Ecto neural progenitor cell (in vitro differentiated cells): ENCODE measurements around the gene PIGM.

Experiments
- DNase-seq: peaks from one replicate; pipeline ENCODE4 v3.0.0-alpha.2; 2018; ENCODE audit warnings: low spot score

The PIGM gene

GRCh38 chr1:160022330-160023310 is 9.2 kb downstream of the PIGM start:
- DNase-seq: no peak

GRCh38 chr1:160021376-160022074 is 10.3 kb downstream of the PIGM start:
- no peak for DNase-seq

DNA sequence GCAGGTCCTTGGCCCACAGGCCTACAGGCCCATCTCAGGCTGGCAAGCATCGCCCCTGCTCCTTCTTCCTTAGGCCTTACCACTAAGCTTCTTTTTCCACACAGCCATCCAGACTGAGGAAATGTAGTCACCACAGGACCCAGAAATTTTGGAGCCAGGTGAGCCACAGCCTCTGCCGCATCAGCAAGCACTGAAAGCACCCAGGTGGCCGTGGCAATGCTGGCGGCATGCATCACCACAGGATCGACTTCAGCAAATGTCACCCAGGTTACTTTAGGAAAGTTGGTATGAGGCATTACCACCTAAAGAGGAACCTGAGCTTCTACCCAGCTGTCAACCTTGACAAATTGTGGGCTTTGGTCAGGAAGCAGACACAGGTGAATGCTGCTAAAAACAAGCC is 11.6 kb downstream of the PIGM start:
- no peak for DNase-seq

GRCh38 chr1:160018900-160019299 is 12.9 kb downstream of the PIGM start:
- DNase-seq: no peak

- no peak for DNase-seq
Observed at GRCh38 chr1:160018347-160018746, 13.4 kb downstream of the PIGM start.

GRCh38 chr1:160017592-160017991 is 14.2 kb downstream of the PIGM start:
- no peak for DNase-seq

DNA sequence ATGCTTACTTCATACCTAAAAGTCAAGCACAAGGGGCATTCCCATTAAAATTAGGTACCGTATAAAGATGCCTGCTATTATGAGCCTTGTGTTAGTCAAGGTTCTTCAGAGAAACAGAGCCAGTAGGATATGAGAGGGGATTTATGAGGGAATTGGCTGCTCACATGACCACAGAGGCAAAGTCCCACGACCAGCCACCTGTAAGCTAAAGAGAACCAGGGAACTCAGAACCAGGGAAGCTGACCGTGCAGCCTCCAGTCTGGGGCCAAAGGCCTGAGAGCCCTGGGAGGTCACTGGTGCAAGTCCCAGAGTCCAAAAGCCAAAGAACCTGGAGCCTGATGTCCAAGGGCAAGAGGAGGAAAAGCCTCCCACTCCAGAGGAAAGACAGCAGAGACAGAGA is 20.0 kb downstream of the PIGM start:
- DNase-seq: no peak

DNA sequence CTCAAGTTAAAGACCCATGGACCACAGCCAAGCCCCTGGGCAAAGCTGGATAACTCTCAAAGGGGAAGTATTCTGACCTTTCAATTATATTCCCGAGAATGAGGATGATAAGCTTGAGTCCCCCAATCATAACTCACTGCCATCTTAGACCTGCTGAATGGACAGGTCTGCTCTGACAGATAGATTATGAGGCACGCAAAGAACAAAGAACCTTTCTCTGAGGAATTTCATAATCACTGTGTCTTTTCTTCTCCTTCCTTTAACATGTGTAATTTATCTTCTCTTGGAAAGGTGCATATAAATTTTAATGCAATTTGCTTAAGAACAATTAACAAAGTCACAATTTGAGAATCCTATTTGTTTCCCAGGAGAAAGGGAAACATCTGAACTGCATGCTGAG is 22.0 kb downstream of the PIGM start:
- DNase-seq: no peak

- no peak for DNase-seq
Observed at GRCh38 chr1:160009081-160009480, 22.7 kb downstream of the PIGM start.

DNA sequence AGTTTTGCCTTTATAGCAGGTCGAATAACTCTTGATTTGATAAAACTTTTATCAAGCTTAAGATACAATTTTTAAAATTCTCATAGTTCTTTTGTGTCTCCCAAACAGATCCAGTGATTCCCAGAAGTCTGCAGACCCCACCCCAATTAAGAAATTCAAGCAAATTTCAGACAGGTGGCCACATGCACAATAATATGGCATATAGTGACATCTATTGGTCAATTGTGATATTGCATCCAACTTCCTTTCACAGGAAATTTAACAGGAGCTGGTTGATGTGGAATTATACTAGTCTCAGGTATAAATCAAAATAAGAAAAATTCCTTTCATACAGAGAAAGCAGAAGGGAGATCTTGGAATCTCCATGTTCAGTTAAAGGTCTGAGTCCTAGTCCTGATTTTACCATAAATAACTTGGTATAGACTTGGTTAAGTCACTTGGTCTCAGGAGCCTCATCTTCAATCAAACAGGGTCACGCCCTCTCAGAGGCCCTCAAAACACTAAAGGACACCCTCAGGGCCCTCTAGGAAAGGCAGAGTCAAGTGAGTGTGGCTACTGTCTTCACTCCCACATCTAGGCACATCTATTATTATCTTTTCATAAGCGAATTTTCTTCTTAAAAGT is 24.1 kb downstream of the PIGM start:
- no peak for DNase-seq

GRCh38 chr1:160006312-160006940 is 25.4 kb downstream of the PIGM start:
- DNase-seq: peak; percentile 74

DNA sequence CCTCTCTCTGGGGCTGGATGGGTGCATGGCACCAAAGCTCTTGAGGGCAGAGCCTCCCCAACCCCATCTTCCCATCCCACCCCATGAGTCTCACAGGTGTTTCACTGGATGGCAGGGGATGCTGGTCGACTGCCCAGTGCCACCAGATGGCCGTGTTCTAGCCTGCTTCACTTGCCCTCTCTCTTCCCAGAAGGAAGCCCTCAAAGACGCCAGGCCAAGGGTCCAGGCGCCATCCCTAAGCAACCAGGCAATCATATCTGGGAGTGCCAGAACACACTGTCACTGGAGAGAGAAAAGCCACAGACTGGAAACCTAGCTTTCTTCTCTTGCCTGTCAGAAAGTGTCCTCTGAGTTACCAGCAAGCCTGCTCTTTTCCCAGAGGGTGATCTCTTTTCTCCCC is 26.7 kb downstream of the PIGM start:
- no peak for DNase-seq

DNA sequence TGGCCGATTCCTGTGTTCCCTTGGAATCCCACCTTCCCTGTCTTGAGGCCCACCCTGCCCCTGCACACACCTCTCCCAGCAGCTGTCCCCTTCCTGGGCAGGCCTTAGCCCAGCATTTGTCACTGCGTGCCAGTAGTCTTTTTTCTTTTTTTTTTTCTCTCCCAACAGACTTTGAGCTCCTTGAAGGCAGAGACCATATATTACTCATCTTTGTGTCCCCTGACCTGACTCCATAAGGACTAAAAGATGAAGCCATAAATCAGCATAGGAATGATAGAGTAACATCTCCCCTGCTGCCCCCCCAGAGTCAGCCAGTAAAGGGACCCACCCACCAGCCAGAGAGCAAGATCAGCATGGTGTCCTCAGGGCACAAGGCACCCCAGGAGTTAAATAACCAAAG is 27.4 kb downstream of the PIGM start:
- no peak for DNase-seq

DNA sequence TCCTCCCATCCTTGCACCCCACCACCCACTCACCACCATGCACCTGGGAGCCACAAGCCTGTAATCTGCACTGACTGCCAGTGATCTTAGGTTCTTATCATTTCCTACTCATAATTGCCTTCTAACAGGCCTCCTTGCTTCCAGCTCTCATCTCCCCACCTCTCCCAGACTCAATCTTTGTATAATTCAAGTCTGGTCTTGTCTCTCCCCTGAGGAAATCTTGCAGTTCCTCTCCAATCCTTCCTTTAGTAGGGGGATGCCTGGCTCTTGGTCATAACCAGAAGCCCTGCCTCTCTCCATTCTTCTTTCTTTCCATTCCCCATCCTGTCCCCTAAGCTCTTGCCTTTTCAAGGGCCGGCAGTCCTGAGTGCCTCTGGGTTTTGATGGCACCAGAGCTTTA is 27.8 kb downstream of the PIGM start:
- DNase-seq: no peak

DNA sequence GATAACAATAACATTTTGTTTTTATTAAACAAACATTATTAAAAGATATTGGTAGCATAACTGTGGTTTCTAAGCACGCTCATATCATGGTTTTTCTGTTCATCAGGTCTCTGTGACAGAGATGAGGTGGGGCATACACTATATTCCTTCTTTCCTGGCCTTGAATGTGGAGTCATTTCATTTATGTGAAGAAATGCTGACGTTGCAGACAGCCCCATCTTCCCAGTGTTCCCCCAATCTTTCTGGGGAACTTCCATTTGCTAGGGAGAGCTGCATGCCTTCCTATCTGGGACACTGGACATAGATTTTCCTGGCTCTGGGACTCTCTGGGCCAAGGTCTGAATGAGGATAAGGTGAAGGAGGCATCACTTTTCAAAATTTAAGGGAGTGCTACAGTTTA is 30.4 kb downstream of the PIGM start:
- no peak for DNase-seq

DNA sequence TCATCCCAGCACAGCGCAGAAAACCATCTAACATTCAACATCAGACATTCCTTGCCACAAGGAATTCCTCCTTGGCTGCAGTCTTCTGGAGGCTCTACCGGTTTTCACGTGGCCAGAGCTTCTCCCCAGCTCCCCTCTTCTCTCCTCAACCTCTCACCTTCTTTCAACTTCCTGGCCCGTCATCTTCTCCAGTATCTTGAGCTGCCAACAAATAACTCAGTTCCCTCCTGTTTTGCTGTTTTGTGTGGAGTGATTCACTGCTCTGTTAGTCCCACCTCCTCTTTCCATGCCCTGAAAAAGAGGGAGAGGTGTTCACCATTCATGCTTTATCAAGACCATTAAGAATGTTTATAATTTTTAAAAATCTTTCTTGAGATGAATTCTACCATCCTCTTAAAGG is 32.6 kb downstream of the PIGM start:
- DNase-seq: no peak

DNA sequence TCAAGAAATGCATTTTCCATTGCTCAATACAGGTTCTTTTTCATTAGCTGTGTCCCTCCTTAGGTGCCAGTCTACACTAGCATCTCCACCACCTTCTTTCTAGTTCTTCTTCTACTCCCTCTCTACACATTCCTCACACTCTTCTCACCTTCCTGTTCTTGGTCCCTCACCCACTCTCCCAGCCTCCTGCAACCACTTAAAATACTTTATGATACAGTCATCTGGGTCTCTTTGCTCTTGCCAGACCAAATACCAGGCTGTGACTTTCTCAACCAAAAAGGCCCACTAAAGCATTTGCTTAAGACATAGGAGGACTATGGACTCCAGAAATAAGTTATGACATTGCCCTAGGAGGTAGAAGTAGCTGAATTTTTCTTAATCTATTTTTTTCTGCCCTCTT is 35.1 kb downstream of the PIGM start:
- no peak for DNase-seq

- no peak for DNase-seq
Observed at GRCh38 chr1:159994896-159995295, 36.9 kb downstream of the PIGM start.

- DNase-seq: no peak
Observed at GRCh38 chr1:159993911-159994310, 37.9 kb downstream of the PIGM start.

GRCh38 chr1:159992161-159992560 is 39.6 kb downstream of the PIGM start:
- DNase-seq: no peak

GRCh38 chr1:159991513-159991912 is 40.3 kb downstream of the PIGM start:
- DNase-seq: no peak

GRCh38 chr1:159990005-159990404 is 41.8 kb downstream of the PIGM start:
- DNase-seq: no peak
